GM10248 (cell line): Measurements from ENCODE around the gene CAMK2B.

Experiments used
- CTCF ChIA-PET: fragments of 300-600 bp; sonication (Branson Sonifier 250); formaldehyde crosslinking; extraction: SDS; loops from one replicate; lab custom pipeline; 2021; ENCODE audit warnings: antibody characterized with exemption; lab: Yijun Ruan, JAX
- POLR2A ChIA-PET: fragments of 350-650 bp; sonication (Branson Sonifier 250); formaldehyde crosslinking; extraction: SDS; loops from one replicate; lab custom pipeline; 2020; ENCODE audit warnings: antibody characterized with exemption; lab: Yijun Ruan, JAX
- DNase-seq: peaks from one replicate; pipeline ENCODE4 v3.0.0; 2012; ENCODE audit errors: extremely low spot score
- TF ChIP-seq, protein P1 (sequence below): IDR thresholded peaks from 2 replicates; pipeline ENCODE4 v1.5.1; 2012; ENCODE audit warnings: mild to moderate bottlenecking, low read depth; ENCODE audit errors: extremely low read depth, missing control alignments, control extremely low read depth

CAMK2B gene

DNA sequence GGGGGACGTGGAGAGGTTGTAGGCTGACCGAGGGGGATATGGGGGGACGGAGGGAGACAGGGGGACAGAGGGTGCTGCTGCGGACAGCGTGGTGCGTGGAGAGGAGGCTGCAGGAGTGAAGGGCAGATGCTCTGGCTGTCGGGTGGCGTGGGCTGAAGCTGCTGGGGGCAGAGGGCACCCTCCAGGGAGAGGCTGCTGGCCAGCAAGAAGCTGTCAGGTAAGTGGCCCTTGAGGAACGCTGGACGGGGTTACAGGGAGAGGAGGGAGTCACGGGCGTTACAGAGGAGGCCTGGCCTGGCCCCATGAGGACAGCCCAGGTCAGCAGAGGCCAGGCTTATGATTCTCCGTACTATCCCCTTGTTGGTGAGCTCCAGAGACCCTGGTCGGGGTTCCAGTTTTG, 97.5 kb downstream of the CAMK2B start:
- CTCF ChIA-PET = interaction anchor here (1.5 kb wide), 1 partner anchor 13 kb away, joined by 8 read pairs; no protein-coding TSS in a partner anchor
- POLR2A ChIA-PET = no interaction called here
- DNase-seq = no peak
- TF ChIP-seq, protein P1, sequence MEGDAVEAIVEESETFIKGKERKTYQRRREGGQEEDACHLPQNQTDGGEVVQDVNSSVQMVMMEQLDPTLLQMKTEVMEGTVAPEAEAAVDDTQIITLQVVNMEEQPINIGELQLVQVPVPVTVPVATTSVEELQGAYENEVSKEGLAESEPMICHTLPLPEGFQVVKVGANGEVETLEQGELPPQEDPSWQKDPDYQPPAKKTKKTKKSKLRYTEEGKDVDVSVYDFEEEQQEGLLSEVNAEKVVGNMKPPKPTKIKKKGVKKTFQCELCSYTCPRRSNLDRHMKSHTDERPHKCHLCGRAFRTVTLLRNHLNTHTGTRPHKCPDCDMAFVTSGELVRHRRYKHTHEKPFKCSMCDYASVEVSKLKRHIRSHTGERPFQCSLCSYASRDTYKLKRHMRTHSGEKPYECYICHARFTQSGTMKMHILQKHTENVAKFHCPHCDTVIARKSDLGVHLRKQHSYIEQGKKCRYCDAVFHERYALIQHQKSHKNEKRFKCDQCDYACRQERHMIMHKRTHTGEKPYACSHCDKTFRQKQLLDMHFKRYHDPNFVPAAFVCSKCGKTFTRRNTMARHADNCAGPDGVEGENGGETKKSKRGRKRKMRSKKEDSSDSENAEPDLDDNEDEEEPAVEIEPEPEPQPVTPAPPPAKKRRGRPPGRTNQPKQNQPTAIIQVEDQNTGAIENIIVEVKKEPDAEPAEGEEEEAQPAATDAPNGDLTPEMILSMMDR = no peak

- CTCF ChIA-PET = no interaction called here
- no peak for DNase-seq
- TF ChIP-seq, protein P1 = no peak
- POLR2A ChIA-PET = no interaction called here
These were observed 99.0 kb downstream of the CAMK2B start for GRCh38 chr7:44226396-44226753.

- CTCF ChIA-PET = interaction anchor here (1.0 to 2.3 kb wide), 2 partner anchors 9 to 15 kb away, joined by 3 to 10 read pairs; no protein-coding TSS in a partner anchor
These were observed 99.6 kb downstream of the CAMK2B start for GRCh38 chr7:44225566-44226395.

GRCh38 chr7:44224974-44225565, 100.3 kb downstream of the CAMK2B start:
- POLR2A ChIA-PET = no interaction called here
- DNase-seq = no peak
- TF ChIP-seq, protein P1 = no peak
- CTCF ChIA-PET = interaction anchor here (1.0 to 2.3 kb wide), 2 partner anchors 10 to 16 kb away, joined by 3 to 10 read pairs; no protein-coding TSS in a partner anchor

More at GRCh38 chr7:44225566-44226395, 99.6 kb downstream of the CAMK2B start:
- TF ChIP-seq, protein P1 = no peak
- POLR2A ChIA-PET = no interaction called here
- no peak for DNase-seq

- ChIA-PET CTCF (interaction anchor here (1.4 to 2.3 kb wide), 2 partner anchors 16 to 19 kb away, joined by 4 to 10 read pairs; no protein-coding TSS in a partner anchor), POLR2A (no interaction called here)
- DNase-seq = no peak
- TF ChIP-seq, protein P1 = no peak
These were observed 101.1 kb downstream of the CAMK2B start for GRCh38 chr7:44224080-44224973.
